ENCODE results near the gene LHX8. TPM values are rescaled to one million over a fixed set of nuclear protein-coding genes. Genes with fewer than 3 reads are reported as not detected.

The LHX8 gene
- polyA plus RNA-seq, 1 donor (not counting 4 experiments of a cell fraction or from before 2014, with no cell fraction given): not detected

DNA sequence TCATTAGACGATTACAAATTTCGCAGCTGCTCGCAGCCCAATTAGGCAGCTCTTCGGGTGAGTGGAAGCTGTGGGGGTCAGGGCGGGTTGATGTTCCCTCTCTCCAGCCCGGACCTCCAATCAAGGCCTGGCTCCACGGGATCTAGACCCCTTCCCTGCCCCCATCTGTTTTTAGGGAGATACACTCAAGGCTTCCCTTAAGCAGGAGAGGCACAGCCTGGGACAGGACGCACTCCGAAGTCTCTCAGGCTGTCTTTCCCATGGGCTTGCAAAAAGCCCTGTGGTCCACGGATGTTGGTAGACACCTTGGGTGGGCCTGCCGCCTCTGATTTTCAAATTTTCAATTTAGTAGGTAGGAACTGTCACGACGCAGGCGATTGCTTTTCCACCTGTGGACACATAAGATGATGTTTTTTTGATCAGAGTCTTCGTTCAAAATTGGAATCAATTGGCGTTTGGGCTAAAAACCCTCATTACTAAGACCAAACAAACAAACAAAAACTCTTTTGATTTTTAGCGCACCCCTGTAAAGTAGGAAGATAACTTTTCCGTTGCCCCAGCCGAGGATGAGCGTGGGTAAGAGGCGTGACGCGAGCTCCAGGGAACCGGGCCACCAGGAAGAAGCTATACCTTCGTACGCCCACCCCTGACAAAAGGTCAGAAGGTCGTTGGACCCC lies 2.5 kb upstream of the LHX8 start:
- H3K4me1 ChIP-seq (ENCODE audit: control insufficient read depth, extremely low read depth, insufficient read depth, low read length): peaks cover 5% of the 10 kb centered on the region
- H3K27ac ChIP-seq (ENCODE audit: control insufficient read depth, insufficient read depth, low read length): no peak overlapping the region
- H3K27me3 ChIP-seq (ENCODE audit: control insufficient read depth, extremely low read depth, insufficient read depth, low read length): peaks cover 100% of the 10 kb centered on the region

DNA sequence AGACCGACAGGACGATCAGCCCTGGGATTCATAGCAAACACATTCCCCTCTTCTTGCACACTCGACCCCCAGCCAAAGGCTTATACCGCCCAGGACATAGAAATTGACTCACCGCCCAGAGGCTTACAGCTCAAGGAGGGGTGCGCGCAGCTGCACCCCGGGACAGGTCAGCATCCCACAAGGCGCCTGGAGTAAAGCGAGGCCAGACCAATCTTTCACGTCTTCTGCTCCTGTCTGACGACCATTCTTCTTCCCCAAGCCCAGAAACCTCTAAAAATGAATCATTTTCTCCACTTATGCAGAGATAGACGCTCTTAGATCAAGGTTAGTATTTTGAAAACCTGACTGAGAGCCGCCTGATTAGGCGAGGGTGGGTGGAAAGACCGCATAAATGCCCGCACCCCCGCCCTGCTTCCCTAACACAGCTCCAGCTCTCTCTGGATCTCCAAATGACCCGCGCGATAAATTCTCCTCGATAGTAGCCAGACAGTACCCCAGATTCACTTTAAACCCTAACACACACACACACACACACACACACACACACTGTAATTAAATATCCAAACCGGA lies 1.9 kb upstream of the LHX8 start:
- no peaks in the 10 kb centered on the region for H3K36me3 ChIP-seq (ENCODE audit: control insufficient read depth in 2 of 2, extremely low read depth in 1 of 2, insufficient read depth in 2 of 2, low read length in 2 of 2)
- no peak overlapping the region for H2AFZ ChIP-seq (ENCODE audit: control insufficient read depth, low read length)
- no peaks in the 10 kb centered on the region for H3K79me2 ChIP-seq (ENCODE audit: control insufficient read depth, insufficient read depth, low read length)
- no peak overlapping the region for H3K27ac ChIP-seq (ENCODE audit: control insufficient read depth, insufficient read depth, low read length)
- peaks cover 5% of the 10 kb centered on the region for H3K4me1 ChIP-seq (ENCODE audit: control insufficient read depth, extremely low read depth, insufficient read depth, low read length)
- dilution Hi-C loops (cut with MboI; ENCODE audit: extremely low pct_ligation_motif_present, low sequenced_read_pairs): no loop called here
- no peak overlapping the region for H3K4me2 ChIP-seq (ENCODE audit: control insufficient read depth, extremely low read depth, insufficient read depth, low read depth, low read length)
- no peaks in the 10 kb centered on the region for H3K9me3 ChIP-seq (ENCODE audit: control insufficient read depth, low read depth, low read length)
- no peak overlapping the region for H3K4me3 ChIP-seq (ENCODE audit: control insufficient read depth in 2 of 3, extremely low read depth in 1 of 3, insufficient read depth in 2 of 3, low read depth in 1 of 3, low read length in 3 of 3)
- DNase-seq (ENCODE audit: low read depth, low spot score) (no peak), FAIRE-seq (no peak)
- peaks cover 100% of the 10 kb centered on the region for H3K27me3 ChIP-seq (ENCODE audit: control insufficient read depth, extremely low read depth, insufficient read depth, low read length)
- no peak overlapping the region for H3K9ac ChIP-seq (ENCODE audit: control insufficient read depth, extremely low read depth, insufficient read depth, low read length)
- H3K9me1 ChIP-seq (ENCODE audit: control insufficient read depth, extremely low read depth, insufficient read depth, low read length): no peaks in the 10 kb centered on the region
- H4K20me1 ChIP-seq (ENCODE audit: control insufficient read depth, extremely low read depth, insufficient read depth, low read length): peaks cover 3% of the 10 kb centered on the region
- TF ChIP-seq, protein P1, sequence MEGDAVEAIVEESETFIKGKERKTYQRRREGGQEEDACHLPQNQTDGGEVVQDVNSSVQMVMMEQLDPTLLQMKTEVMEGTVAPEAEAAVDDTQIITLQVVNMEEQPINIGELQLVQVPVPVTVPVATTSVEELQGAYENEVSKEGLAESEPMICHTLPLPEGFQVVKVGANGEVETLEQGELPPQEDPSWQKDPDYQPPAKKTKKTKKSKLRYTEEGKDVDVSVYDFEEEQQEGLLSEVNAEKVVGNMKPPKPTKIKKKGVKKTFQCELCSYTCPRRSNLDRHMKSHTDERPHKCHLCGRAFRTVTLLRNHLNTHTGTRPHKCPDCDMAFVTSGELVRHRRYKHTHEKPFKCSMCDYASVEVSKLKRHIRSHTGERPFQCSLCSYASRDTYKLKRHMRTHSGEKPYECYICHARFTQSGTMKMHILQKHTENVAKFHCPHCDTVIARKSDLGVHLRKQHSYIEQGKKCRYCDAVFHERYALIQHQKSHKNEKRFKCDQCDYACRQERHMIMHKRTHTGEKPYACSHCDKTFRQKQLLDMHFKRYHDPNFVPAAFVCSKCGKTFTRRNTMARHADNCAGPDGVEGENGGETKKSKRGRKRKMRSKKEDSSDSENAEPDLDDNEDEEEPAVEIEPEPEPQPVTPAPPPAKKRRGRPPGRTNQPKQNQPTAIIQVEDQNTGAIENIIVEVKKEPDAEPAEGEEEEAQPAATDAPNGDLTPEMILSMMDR (optimal IDR thresholded peaks at IDR 0.05 in 1 of 3, IDR thresholded peaks at IDR 0.05 in 1 of 3, conservative IDR thresholded peaks at IDR 0.05 in 1 of 3; ENCODE audit: extremely low read depth in 1 of 3, insufficient read depth in 2 of 3, low read length in 3 of 3): no peak
- TF ChIP-seq EZH2 (IDR thresholded peaks at IDR 0.05; ENCODE audit: low read length): no peak

More for the DNA sequence above, 2.5 kb upstream of the LHX8 start:
- FAIRE-seq: no peak
- no peak overlapping the region for H3K9ac ChIP-seq (ENCODE audit: control insufficient read depth, extremely low read depth, insufficient read depth, low read length)
- dilution Hi-C loops (cut with MboI; ENCODE audit: extremely low pct_ligation_motif_present, low sequenced_read_pairs): no loop called here
- no peaks in the 10 kb centered on the region for H3K9me3 ChIP-seq (ENCODE audit: control insufficient read depth, low read depth, low read length)
- peak; percentile 67 for TF ChIP-seq EZH2 (IDR thresholded peaks at IDR 0.05; ENCODE audit: low read length)
- TF ChIP-seq, protein P1 (optimal IDR thresholded peaks at IDR 0.05 in 1 of 3, IDR thresholded peaks at IDR 0.05 in 1 of 3, conservative IDR thresholded peaks at IDR 0.05 in 1 of 3; ENCODE audit: extremely low read depth in 1 of 3, insufficient read depth in 2 of 3, low read length in 3 of 3): no peak
- no peak overlapping the region for H3K4me3 ChIP-seq (ENCODE audit: control insufficient read depth in 2 of 3, extremely low read depth in 1 of 3, insufficient read depth in 2 of 3, low read depth in 1 of 3, low read length in 3 of 3)
- no peaks in the 10 kb centered on the region for H3K9me1 ChIP-seq (ENCODE audit: control insufficient read depth, extremely low read depth, insufficient read depth, low read length)
- H2AFZ ChIP-seq (ENCODE audit: control insufficient read depth, low read length): no peak overlapping the region
- no peaks in the 10 kb centered on the region for H3K79me2 ChIP-seq (ENCODE audit: control insufficient read depth, insufficient read depth, low read length)
- H4K20me1 ChIP-seq (ENCODE audit: control insufficient read depth, extremely low read depth, insufficient read depth, low read length): peaks cover 3% of the 10 kb centered on the region
- H3K36me3 ChIP-seq (ENCODE audit: control insufficient read depth in 2 of 2, extremely low read depth in 1 of 2, insufficient read depth in 2 of 2, low read length in 2 of 2): no peaks in the 10 kb centered on the region
- no peak for DNase-seq (ENCODE audit: low read depth, low spot score)
- no peak overlapping the region for H3K4me2 ChIP-seq (ENCODE audit: control insufficient read depth, extremely low read depth, insufficient read depth, low read depth, low read length)
